GM10248 (cell line): ENCODE data around the gene CLC.
A peak's percentile ranks its signal among the peaks of the same experiment; 100 is the strongest.

ENCODE experiments used
- CTCF ChIA-PET: fragments of 300-600 bp; sonication (Branson Sonifier 250); formaldehyde crosslinking; extraction: SDS; loops from one replicate; lab custom pipeline; 2021; ENCODE audit warnings: antibody characterized with exemption; lab: Yijun Ruan, JAX
- POLR2A ChIA-PET: fragments of 350-650 bp; sonication (Branson Sonifier 250); formaldehyde crosslinking; extraction: SDS; loops from one replicate; lab custom pipeline; 2020; ENCODE audit warnings: antibody characterized with exemption; lab: Yijun Ruan, JAX
- DNase-seq: peaks from one replicate; pipeline ENCODE4 v3.0.0; 2012; ENCODE audit errors: extremely low spot score
- CTCF ChIP-seq: IDR thresholded peaks from 2 replicates; pipeline ENCODE4 v1.5.1; 2012; ENCODE audit warnings: mild to moderate bottlenecking, low read depth; ENCODE audit errors: extremely low read depth, missing control alignments, control extremely low read depth

CLC gene

DNA sequence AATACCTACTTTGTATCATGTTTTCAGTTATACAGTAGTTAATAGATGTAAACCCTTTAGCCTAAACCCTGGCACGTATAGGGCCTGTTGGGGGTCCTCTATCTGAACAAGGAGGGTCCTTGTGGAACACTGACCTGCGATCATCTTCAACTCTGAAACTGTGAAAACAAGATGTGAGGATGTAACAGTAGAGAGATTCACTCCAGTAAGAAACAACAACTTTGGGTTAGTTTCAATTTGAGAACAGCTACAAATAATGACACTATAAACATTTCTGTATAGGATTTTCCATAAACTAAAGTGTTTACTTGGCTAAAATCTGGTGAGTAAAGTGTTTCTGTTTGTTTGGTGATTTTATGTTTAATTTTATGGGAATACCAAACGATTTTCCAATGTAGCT lies 2.1 kb downstream of the CLC start:
- no peak for TF ChIP-seq CTCF
- ChIA-PET POLR2A (no interaction called here), CTCF (interaction anchor here (0.7 to 1.0 kb wide), 3 partner anchors 34 to 57 kb away, joined by 3 read pairs; no protein-coding TSS in a partner anchor)
- DNase-seq: no peak

- DNase-seq: no peak
- ChIA-PET POLR2A (no interaction called here), CTCF (interaction anchor here (0.7 to 1.7 kb wide), 3 partner anchors 18 to 111 kb away, joined by 3 to 9 read pairs (median 5); no protein-coding TSS in a partner anchor)
- no peak for TF ChIP-seq CTCF
These were observed 4.0 kb downstream of the CLC start for GRCh38 chr19:39733841-39734240.

GRCh38 chr19:39731685-39732084 lies 6.1 kb downstream of the CLC start:
- CTCF ChIA-PET: interaction anchor here (1.1 kb wide), 1 partner anchor 25 kb away, joined by 3 read pairs; no protein-coding TSS in a partner anchor
- POLR2A ChIA-PET: no interaction called here
- no peak for TF ChIP-seq CTCF
- no peak for DNase-seq

DNA sequence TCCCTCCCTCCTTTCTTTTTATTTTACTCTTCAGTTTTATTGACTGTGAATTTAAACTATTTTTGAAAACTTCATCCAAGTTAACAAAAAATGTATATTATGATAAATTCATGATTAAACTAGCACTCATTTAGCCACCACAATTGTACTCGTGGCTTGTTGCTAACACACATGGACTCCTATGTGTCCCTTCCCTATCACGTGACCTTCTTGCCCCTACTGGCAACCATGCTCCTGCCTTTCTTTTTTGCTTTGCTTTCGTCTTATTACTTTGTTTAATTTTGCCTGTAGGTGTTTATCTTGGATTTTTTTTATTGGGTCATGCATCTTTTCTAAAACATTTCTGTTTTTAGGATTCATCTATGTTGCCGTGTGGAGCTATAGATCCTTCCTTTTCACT lies 8.2 kb downstream of the CLC start:
- DNase-seq: no peak
- no peak for TF ChIP-seq CTCF
- ChIA-PET CTCF (interaction anchor here (1.8 kb wide), 1 partner anchor 35 kb away, joined by 3 read pairs; no protein-coding TSS in a partner anchor), POLR2A (no interaction called here)

DNA sequence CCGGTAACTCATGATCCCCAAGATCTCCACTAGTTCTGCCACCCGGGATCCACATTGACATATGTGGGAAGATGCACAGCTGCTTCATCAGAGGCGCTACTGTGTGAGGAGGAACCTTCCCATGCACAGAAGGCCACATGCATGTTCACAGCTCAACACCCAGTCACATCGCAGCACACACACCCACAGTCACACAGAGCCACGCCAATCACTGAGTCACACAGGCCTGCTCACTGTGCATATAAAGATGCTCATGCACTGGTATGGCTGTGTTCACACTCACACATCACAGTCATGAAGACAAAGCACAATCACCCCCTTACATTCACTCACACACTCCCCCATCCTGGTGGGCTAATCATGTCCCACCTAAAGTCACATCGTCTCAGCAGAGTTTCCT lies 9.8 kb downstream of the CLC start:
- no peak for TF ChIP-seq CTCF
- no peak for DNase-seq
- ChIA-PET CTCF (interaction anchor here (1.0 to 1.3 kb wide), 2 partner anchors 52 to 115 kb away, joined by 3 read pairs; no protein-coding TSS in a partner anchor), POLR2A (no interaction called here)

DNA sequence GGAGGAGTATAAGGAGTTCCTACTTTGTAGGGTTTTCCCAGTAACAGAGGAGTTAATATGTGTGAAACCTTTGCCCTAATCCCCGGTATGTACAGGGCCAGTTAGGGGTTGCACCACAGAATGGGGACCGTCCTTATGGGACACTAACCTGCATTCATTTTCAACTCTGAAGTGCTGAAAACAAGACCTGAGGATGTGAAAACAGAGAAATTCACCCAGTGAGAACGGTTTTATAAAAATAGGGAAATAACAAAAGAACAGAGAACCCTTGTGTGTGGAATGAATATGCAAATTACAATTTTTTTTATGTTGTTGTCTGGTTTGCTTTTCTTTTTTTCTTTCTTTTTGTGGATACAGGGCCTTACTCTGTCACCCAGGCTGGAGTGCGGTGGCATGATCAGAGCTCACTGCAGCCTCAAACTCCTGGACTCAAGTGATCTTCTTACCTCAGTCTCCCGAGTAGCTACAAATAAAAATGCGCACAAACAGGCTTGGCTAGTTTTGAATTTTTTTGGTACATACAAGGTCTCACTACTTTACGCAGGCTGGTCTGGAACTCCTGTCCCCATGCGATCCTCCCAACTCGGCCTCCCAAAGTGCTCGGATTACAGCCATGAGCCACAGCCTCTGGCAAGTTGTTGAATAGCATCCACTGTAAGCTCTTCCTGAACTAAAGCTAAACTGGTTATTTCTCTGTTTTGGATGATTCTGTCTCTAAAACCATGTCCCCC lies 10.6 kb downstream of the CLC start:
- POLR2A ChIA-PET: no interaction called here
- CTCF ChIA-PET: interaction anchor here (1.0 to 1.3 kb wide), 2 partner anchors 51 to 115 kb away, joined by 3 read pairs; no protein-coding TSS in a partner anchor
- DNase-seq: peak; percentile 27
- TF ChIP-seq CTCF: no peak
